Neural crest cell (in vitro differentiated cells): ENCODE results near the gene RNF14. TPM values are rescaled to one million over a fixed set of nuclear protein-coding genes. Genes with fewer than 3 reads are reported as not detected.
A peak's percentile ranks its signal among the peaks of the same experiment; 100 is the strongest.

ENCODE experiments used
- DNase-seq: peaks from one replicate; pipeline ENCODE4 v3.0.0; 2021; ENCODE audit warnings: low read depth, mixed read lengths, low spot score
- H3K27ac Mint-ChIP-seq: one replicate; pipeline ENCODE4 v1.8.0; 2021; ENCODE audit warnings: mild to moderate bottlenecking, mixed read lengths; ENCODE audit not compliant: unreplicated experiment
- H3K27me3 Mint-ChIP-seq: 2 replicates; pipeline ENCODE4 v1.8.0; 2021; ENCODE audit warnings: low read depth, mild to moderate bottlenecking, mixed read lengths
- H3K36me3 Mint-ChIP-seq: 2 replicates; pipeline ENCODE4 v1.8.0; 2021; ENCODE audit warnings: low read depth, mild to moderate bottlenecking, mixed read lengths
- H3K4me1 Mint-ChIP-seq: 2 replicates; pipeline ENCODE4 v1.8.0; 2021; ENCODE audit warnings: mixed read lengths
- H3K4me3 Mint-ChIP-seq: one replicate; pipeline ENCODE4 v1.8.0; 2021; ENCODE audit warnings: mild to moderate bottlenecking, mixed read lengths
- H3K9me3 Mint-ChIP-seq: 2 replicates; pipeline ENCODE4 v1.8.0; 2021; ENCODE audit warnings: mixed read lengths
- total RNA-seq: library from RNA; stranded (reverse); gene quantifications from 2 replicates; pipeline ENCODE4 v1.2.1, GENCODE V29; 2021
- TF ChIP-seq, protein P1 (sequence below): fragments of 200-600 bp; sonication (generic); conservative IDR thresholded peaks from 2 replicates; pipeline ENCODE4 v1.5.0; 2021; ENCODE audit warnings: antibody characterized with exemption, mild to moderate bottlenecking

The RNF14 gene
- total RNA-seq, 1 donor from 2014 or later: 41.4 TPM

DNA sequence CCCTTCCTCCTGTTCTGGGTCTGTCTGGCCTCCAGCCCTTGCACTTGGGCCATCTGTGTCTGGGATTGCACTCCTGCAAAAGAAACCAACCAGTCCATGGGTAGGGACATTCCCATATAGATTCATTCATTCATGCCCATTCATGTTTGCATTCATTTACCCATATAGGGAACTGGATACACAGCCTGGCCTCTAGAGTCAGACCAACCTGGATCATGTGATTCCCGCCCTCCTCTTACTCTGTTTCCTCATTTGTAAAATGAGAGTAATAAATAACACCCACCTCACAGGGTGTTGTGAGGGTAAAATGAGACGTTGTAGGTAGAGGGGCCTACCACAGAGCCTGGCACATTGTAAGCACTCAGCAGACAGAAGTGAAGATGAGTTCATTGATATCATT is 19.4 kb upstream of the RNF14 start:
- no peaks in the 10 kb centered on the region for H3K9me3 Mint-ChIP-seq
- no peak for DNase-seq
- TF ChIP-seq, protein P1, sequence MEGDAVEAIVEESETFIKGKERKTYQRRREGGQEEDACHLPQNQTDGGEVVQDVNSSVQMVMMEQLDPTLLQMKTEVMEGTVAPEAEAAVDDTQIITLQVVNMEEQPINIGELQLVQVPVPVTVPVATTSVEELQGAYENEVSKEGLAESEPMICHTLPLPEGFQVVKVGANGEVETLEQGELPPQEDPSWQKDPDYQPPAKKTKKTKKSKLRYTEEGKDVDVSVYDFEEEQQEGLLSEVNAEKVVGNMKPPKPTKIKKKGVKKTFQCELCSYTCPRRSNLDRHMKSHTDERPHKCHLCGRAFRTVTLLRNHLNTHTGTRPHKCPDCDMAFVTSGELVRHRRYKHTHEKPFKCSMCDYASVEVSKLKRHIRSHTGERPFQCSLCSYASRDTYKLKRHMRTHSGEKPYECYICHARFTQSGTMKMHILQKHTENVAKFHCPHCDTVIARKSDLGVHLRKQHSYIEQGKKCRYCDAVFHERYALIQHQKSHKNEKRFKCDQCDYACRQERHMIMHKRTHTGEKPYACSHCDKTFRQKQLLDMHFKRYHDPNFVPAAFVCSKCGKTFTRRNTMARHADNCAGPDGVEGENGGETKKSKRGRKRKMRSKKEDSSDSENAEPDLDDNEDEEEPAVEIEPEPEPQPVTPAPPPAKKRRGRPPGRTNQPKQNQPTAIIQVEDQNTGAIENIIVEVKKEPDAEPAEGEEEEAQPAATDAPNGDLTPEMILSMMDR: no peak
- H3K27me3 Mint-ChIP-seq: no peaks in the 10 kb centered on the region
- no peaks in the 10 kb centered on the region for H3K36me3 Mint-ChIP-seq
- H3K4me3 Mint-ChIP-seq: no peak overlapping the region
- H3K4me1 Mint-ChIP-seq: peaks cover 29% of the 10 kb centered on the region
- no peak overlapping the region for H3K27ac Mint-ChIP-seq

GRCh38 chr5:141950207-141951005 is 18.5 kb upstream of the RNF14 start:
- Mint-ChIP-seq H3K4me3 (no peak overlapping the region), H3K36me3 (no peaks in the 10 kb centered on the region), H3K27me3 (no peaks in the 10 kb centered on the region), H3K9me3 (no peaks in the 10 kb centered on the region), H3K4me1 (peaks cover 27% of the 10 kb centered on the region), H3K27ac (no peak overlapping the region)
- DNase-seq: no peak
- TF ChIP-seq, protein P1: no peak

- Mint-ChIP-seq H3K9me3 (no peaks in the 10 kb centered on the region), H3K27me3 (no peaks in the 10 kb centered on the region), H3K36me3 (no peaks in the 10 kb centered on the region), H3K4me1 (peaks cover 21% of the 10 kb centered on the region), H3K27ac (no peak overlapping the region), H3K4me3 (no peak overlapping the region)
- TF ChIP-seq, protein P1: peak; percentile 60
- no peak for DNase-seq
Measured at GRCh38 chr5:141951332-141951781, 17.5 kb upstream of the RNF14 start.

GRCh38 chr5:141952020-141952419 is 16.9 kb upstream of the RNF14 start:
- TF ChIP-seq, protein P1: no peak
- Mint-ChIP-seq H3K36me3 (no peaks in the 10 kb centered on the region), H3K9me3 (no peaks in the 10 kb centered on the region), H3K4me1 (peaks cover 20% of the 10 kb centered on the region), H3K4me3 (no peak overlapping the region), H3K27ac (peak overlapping the region; percentile 63), H3K27me3 (no peaks in the 10 kb centered on the region)
- DNase-seq: no peak

GRCh38 chr5:141954194-141954593 is 14.7 kb upstream of the RNF14 start:
- Mint-ChIP-seq H3K27me3 (no peaks in the 10 kb centered on the region), H3K4me1 (peaks cover 25% of the 10 kb centered on the region), H3K9me3 (no peaks in the 10 kb centered on the region), H3K4me3 (no peak overlapping the region), H3K27ac (no peak overlapping the region), H3K36me3 (no peaks in the 10 kb centered on the region)
- DNase-seq: no peak
- TF ChIP-seq, protein P1: no peak
